Gastrocnemius medialis (tissue), 4 donors: ENCODE measurements around the gene SMAD4. TPM values are rescaled to one million over a fixed set of nuclear protein-coding genes. Genes with fewer than 3 reads are reported as not detected.

Experiments
- ATAC-seq, 2 donors: fragments of 150-250 bp; one replicate each; pipeline ENCODE4 v1.9.1; 2016
- DNase-seq, 2 donors: peaks; one replicate each; pipeline ENCODE4 v3.0.0-alpha.2; 2019
- H3K27ac ChIP-seq, 4 donors: fragments of 200-600 bp; sonication (generic); 1 replicate in 1 of 4; 2 replicates in 3 of 4; pipeline ENCODE4 v1.5.1; 2016 to 2018; ENCODE audit warnings: mild to moderate bottlenecking in 2 of 4, moderate library complexity in 1 of 4
- H3K27me3 ChIP-seq, 3 donors: fragments of 200-600 bp; sonication (generic) in 2 of 3; 1 replicate in 1 of 3; 2 replicates in 2 of 3; pipeline versions ENCODE4 v1.5.1 to v1.6.0; 2016 to 2019; ENCODE audit warnings: mild to moderate bottlenecking in 1 of 3, moderate library complexity in 1 of 3
- H3K36me3 ChIP-seq, 2 donors: fragments of 200-600 bp; sonication (generic) in 1 of 2; one replicate each; pipeline ENCODE4 v1.5.1; 2017 to 2018
- H3K4me1 ChIP-seq, 2 donors: fragments of 200-600 bp; sonication (generic) in 1 of 2; one replicate each; pipeline ENCODE4 v1.5.1; 2016 to 2017; ENCODE audit warnings: mild to moderate bottlenecking in 2 of 2
- H3K4me3 ChIP-seq, 4 donors: fragments of 200-600 bp; sonication (generic) in 3 of 4; 1 replicate in 1 of 4; 2 replicates in 3 of 4; pipeline ENCODE4 v1.5.1; 2016 to 2019; ENCODE audit warnings: mild to moderate bottlenecking in 2 of 4
- H3K9me3 ChIP-seq, 3 donors: fragments of 200-600 bp; sonication (generic) in 2 of 3; 1 replicate in 1 of 3; 2 replicates in 2 of 3; pipeline ENCODE4 v1.5.1; 2016 to 2019
- CTCF ChIP-seq, 5 experiments: fragments of 450-650 bp in 3 of 5; fragments of 200-600 bp in 2 of 5; sonication (generic) in 2 of 5; IDR thresholded peaks in 4 of 5; conservative IDR thresholded peaks in 1 of 5; 1 replicate in 4 of 5; 2 replicates in 1 of 5; pipeline ENCODE4 v1.5.1; 2016 to 2019; ENCODE audit warnings: antibody characterized with exemption in 5 of 5, mild to moderate bottlenecking in 3 of 5, moderate library complexity in 3 of 5
- POLR2A ChIP-seq, 2 donors: fragments of 450-650 bp; IDR thresholded peaks; one replicate each; pipeline ENCODE4 v1.6.1; 2017; ENCODE audit warnings: antibody characterized with exemption in 2 of 2, mild to moderate bottlenecking in 2 of 2, moderate library complexity in 2 of 2
- in situ Hi-C, 4 donors: fragments of 200-750 bp; cut with MboI; loops; one replicate each; pipeline versions ENCODE4 v1.15.0 to v1.8.0; 2017; ENCODE audit warnings: low sequenced_read_pairs in 4 of 4
- intact Hi-C: fragments of 100-400 bp; cut with DNase I; formaldehyde crosslinking; loops from one replicate; pipeline ENCODE4 v1.15.1; 2023; ENCODE audit warnings: low total_unique reads
- total RNA-seq, 4 donors: library from RNA; depleted of rRNA; stranded (reverse); fragments of >200 nt; gene quantifications; one replicate each; pipeline versions ENCODE4 v1.1.0 to v1.2.3, GENCODE V29; 2016

The SMAD4 gene
- total RNA-seq, 4 donors from 2014 or later, result 148 to 210 (median 168) TPM

- ATAC-seq, result peak; percentile 67 to 85
- H3K9me3 ChIP-seq, result no peaks in the 10 kb centered on the region
- DNase-seq, result peak; percentile 12 to 32
- in situ Hi-C loops, result no loop called here
- H3K4me3 ChIP-seq, result no peak overlapping the region
- peak overlapping the region; percentile 36 to 56 (median 51) for H3K27ac ChIP-seq
- TF ChIP-seq POLR2A (IDR thresholded peaks at IDR 0.05), result no peak
- no peak for TF ChIP-seq CTCF (IDR thresholded peaks at IDR 0.05 in 4 of 5, conservative IDR thresholded peaks at IDR 0.05 in 1 of 5)
- H3K36me3 ChIP-seq, result peaks cover 4 to 7% of the 10 kb centered on the region in 2 donors
- H3K27me3 ChIP-seq, result no peaks in the 10 kb centered on the region
- H3K4me1 ChIP-seq, result peaks cover 19 to 30% of the 10 kb centered on the region in 2 donors
- intact Hi-C loops, result no loop called here
Measured at GRCh38 chr18:50986360-50987087, 43.5 kb upstream of the SMAD4 start.

- Histone ChIP-seq H3K9me3 (no peaks in the 10 kb centered on the region), H3K27ac (peak overlapping the region; percentile 36 to 56 (median 51)), H3K36me3 (peaks cover 4 to 7% of the 10 kb centered on the region in 2 donors), H3K27me3 (no peaks in the 10 kb centered on the region), H3K4me1 (peaks cover 23 to 30% of the 10 kb centered on the region in 2 donors), H3K4me3 (no peak overlapping the region)
- TF ChIP-seq CTCF (IDR thresholded peaks at IDR 0.05 in 4 of 5, conservative IDR thresholded peaks at IDR 0.05 in 1 of 5) (no peak), POLR2A (IDR thresholded peaks at IDR 0.05) (no peak)
- no peak for ATAC-seq
- intact Hi-C loops (no loop called here), in situ Hi-C loops (no loop called here)
- no peak for DNase-seq
Measured at GRCh38 chr18:50987261-50987660, 42.8 kb upstream of the SMAD4 start.

GRCh38 chr18:50989711-50990110, 40.3 kb upstream of the SMAD4 start:
- Histone ChIP-seq H3K27ac (peak overlapping the region in 2 of 4 donors; percentile 22 to 56), H3K4me3 (no peak overlapping the region), H3K36me3 (no peaks in the 10 kb centered on the region), H3K9me3 (no peaks in the 10 kb centered on the region), H3K27me3 (no peaks in the 10 kb centered on the region), H3K4me1 (peaks cover 32 to 39% of the 10 kb centered on the region in 2 donors)
- peak in 1 of 2 donors; percentile 67 for ATAC-seq
- in situ Hi-C loops (no loop called here), intact Hi-C loops (loop anchor here (10.0 kb wide), 1 partner anchor 55 kb away; no protein-coding TSS in a partner anchor)
- TF ChIP-seq CTCF (IDR thresholded peaks at IDR 0.05 in 4 of 5, conservative IDR thresholded peaks at IDR 0.05 in 1 of 5), result no peak
- no peak for TF ChIP-seq POLR2A (IDR thresholded peaks at IDR 0.05)
- DNase-seq, result no peak

GRCh38 chr18:50992351-50992762, 37.7 kb upstream of the SMAD4 start:
- Histone ChIP-seq H3K27ac (peak overlapping the region in 1 of 4 donors; percentile 20), H3K4me3 (no peak overlapping the region), H3K36me3 (no peaks in the 10 kb centered on the region), H3K9me3 (no peaks in the 10 kb centered on the region), H3K27me3 (no peaks in the 10 kb centered on the region), H3K4me1 (peaks cover 17 to 34% of the 10 kb centered on the region in 2 donors)
- in situ Hi-C loops (no loop called here), intact Hi-C loops (loop anchor here (10.0 kb wide), 1 partner anchor 58 kb away; no protein-coding TSS in a partner anchor)
- ATAC-seq, result no peak
- TF ChIP-seq POLR2A (IDR thresholded peaks at IDR 0.05) (no peak), CTCF (IDR thresholded peaks at IDR 0.05 in 4 of 5, conservative IDR thresholded peaks at IDR 0.05 in 1 of 5) (no peak)
- DNase-seq, result no peak
